ENCODE data around the gene USP46.

Gene USP46

GRCh38 chr4:52655506-52655905, 3.6 kb downstream of the USP46 start:
- H3K79me2 ChIP-seq (ENCODE audit: control insufficient read depth, insufficient read depth, low read length), result peaks cover 59% of the 10 kb centered on the region
- H4K5ac ChIP-seq (ENCODE audit: low read length), result no peak overlapping the region
- H3K4me3 ChIP-seq (ENCODE audit: low read length), result no peak overlapping the region
- H2BK15ac ChIP-seq (replicated peaks; ENCODE audit: low read depth), result no peak overlapping the region
- H3K4me1 ChIP-seq (ENCODE audit: control insufficient read depth, low read depth, low read length), result peaks cover 5% of the 10 kb centered on the region
- H3K56ac ChIP-seq (ENCODE audit: low read length), result no peak overlapping the region
- H3K23ac ChIP-seq (ENCODE audit: low read length), result no peak overlapping the region
- no peak overlapping the region for H2BK5ac ChIP-seq (ENCODE audit: low read length)
- H2AK5ac ChIP-seq (ENCODE audit: low read length), result no peak overlapping the region
- DNase-seq, result no peak
- no peak overlapping the region for H3K9ac ChIP-seq (ENCODE audit: low read length)
- no peaks in the 10 kb centered on the region for H3K27me3 ChIP-seq (ENCODE audit: insufficient read depth, low read length, poor library complexity)
- no peak overlapping the region for H4K8ac ChIP-seq (ENCODE audit: low read depth, low read length)
- H3K27ac ChIP-seq (ENCODE audit: low read depth, low read length), result no peak overlapping the region
- peaks cover 9% of the 10 kb centered on the region for H3K79me1 ChIP-seq (ENCODE audit: low read length)
- no peak overlapping the region for H3K18ac ChIP-seq (ENCODE audit: low read length)
- H3K4ac ChIP-seq (ENCODE audit: low read depth, low read length), result no peak overlapping the region
- no peak overlapping the region for H2BK120ac ChIP-seq (ENCODE audit: low read depth, low read length)
- H3K4me2 ChIP-seq (ENCODE audit: low read length), result no peak overlapping the region
- H3K36me3 ChIP-seq (ENCODE audit: control insufficient read depth, insufficient read depth, low read length), result no peaks in the 10 kb centered on the region

DNA sequence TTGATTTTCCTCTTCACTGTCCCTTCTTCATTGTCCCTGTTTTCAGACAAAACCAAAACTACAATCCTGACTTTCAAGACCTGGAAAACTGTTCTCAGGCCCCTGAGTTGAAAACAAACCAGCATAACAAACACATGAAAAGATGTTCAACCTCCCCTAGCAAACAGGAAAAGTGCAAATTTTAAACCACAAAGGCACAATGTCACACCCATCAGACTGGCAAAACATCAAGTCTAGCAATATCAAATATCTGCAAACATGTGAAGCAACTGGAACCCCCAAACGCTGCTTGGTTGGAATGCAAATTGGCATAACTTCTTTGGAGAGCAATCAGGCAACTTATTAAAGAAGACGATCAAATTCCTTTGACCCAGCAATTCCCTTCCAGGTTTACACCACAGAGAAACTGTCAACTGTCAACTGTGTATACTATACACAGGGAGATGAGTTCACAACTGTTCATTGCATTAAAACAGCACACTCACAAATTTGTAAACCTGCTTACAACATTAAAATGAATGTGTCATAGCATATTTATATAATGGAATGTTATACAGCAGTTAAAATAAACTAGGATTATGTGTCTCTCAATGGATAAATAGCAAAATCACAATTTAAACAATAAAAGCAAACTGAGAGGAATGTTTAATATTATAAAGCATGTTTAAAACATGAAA, 7.0 kb downstream of the USP46 start:
- no peaks in the 10 kb centered on the region for H3K27me3 ChIP-seq (ENCODE audit: insufficient read depth, low read length, poor library complexity)
- no peak overlapping the region for H3K9ac ChIP-seq (ENCODE audit: low read length)
- no peak overlapping the region for H2AK5ac ChIP-seq (ENCODE audit: low read length)
- H3K79me1 ChIP-seq (ENCODE audit: low read length), result peaks cover 22% of the 10 kb centered on the region
- no peak overlapping the region for H2BK5ac ChIP-seq (ENCODE audit: low read length)
- H3K36me3 ChIP-seq (ENCODE audit: control insufficient read depth, insufficient read depth, low read length), result no peaks in the 10 kb centered on the region
- no peak overlapping the region for H3K23ac ChIP-seq (ENCODE audit: low read length)
- DNase-seq, result no peak
- no peak overlapping the region for H4K8ac ChIP-seq (ENCODE audit: low read depth, low read length)
- no peak overlapping the region for H3K56ac ChIP-seq (ENCODE audit: low read length)
- no CpG with 5 or more reads among the region's 2 CpGs for WGBS (ENCODE audit: extremely low coverage, insufficient coverage, low lambda C conversion rate)
- no peak overlapping the region for H3K27ac ChIP-seq (ENCODE audit: low read depth, low read length)
- no peak overlapping the region for H3K18ac ChIP-seq (ENCODE audit: low read length)
- no peak overlapping the region for H2BK120ac ChIP-seq (ENCODE audit: low read depth, low read length)
- H3K4me1 ChIP-seq (ENCODE audit: control insufficient read depth, low read depth, low read length), result peaks cover 3% of the 10 kb centered on the region
- no peak overlapping the region for H3K4me2 ChIP-seq (ENCODE audit: low read length)
- H4K5ac ChIP-seq (ENCODE audit: low read length), result no peak overlapping the region
- H3K79me2 ChIP-seq (ENCODE audit: control insufficient read depth, insufficient read depth, low read length), result peaks cover 78% of the 10 kb centered on the region
- no peak overlapping the region for H3K4ac ChIP-seq (ENCODE audit: low read depth, low read length)
- no peak overlapping the region for H3K4me3 ChIP-seq (ENCODE audit: low read length)
- H2BK15ac ChIP-seq (replicated peaks; ENCODE audit: low read depth), result no peak overlapping the region

DNA sequence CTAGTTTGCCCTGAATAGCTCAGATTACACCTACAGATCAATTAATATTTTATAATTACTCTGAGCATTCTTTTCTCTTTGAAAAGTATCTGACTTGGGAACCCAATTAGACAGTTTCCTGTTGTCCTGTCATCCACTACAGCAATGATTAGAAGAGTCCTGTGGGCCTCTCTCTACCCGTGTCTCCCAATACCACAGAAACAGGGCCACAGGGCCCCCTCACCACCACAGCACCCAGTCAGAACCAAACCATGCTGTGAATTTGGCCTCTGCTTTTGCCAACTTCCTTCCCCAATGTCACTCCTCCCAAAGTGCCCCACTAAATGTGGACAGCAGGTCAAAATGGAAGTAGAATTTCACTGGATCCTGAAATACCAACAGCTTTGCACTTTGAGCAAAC, 10.3 kb downstream of the USP46 start:
- Histone ChIP-seq H3K27ac (ENCODE audit: low read depth, low read length) (no peak overlapping the region), H2BK120ac (ENCODE audit: low read depth, low read length) (no peak overlapping the region), H2BK5ac (ENCODE audit: low read length) (no peak overlapping the region), H3K4me1 (ENCODE audit: control insufficient read depth, low read depth, low read length) (peaks cover 6% of the 10 kb centered on the region), H3K4ac (ENCODE audit: low read depth, low read length) (no peak overlapping the region), H3K36me3 (ENCODE audit: control insufficient read depth, insufficient read depth, low read length) (no peaks in the 10 kb centered on the region), H3K4me3 (ENCODE audit: low read length) (no peak overlapping the region), H3K27me3 (ENCODE audit: insufficient read depth, low read length, poor library complexity) (no peaks in the 10 kb centered on the region), H3K18ac (ENCODE audit: low read length) (no peak overlapping the region), H4K8ac (ENCODE audit: low read depth, low read length) (no peak overlapping the region), H3K9ac (ENCODE audit: low read length) (no peak overlapping the region), H2BK15ac (replicated peaks; ENCODE audit: low read depth) (no peak overlapping the region), H3K4me2 (ENCODE audit: low read length) (no peak overlapping the region), H3K79me2 (ENCODE audit: control insufficient read depth, insufficient read depth, low read length) (peaks cover 76% of the 10 kb centered on the region), H3K23ac (ENCODE audit: low read length) (no peak overlapping the region), H2AK5ac (ENCODE audit: low read length) (no peak overlapping the region), H3K79me1 (ENCODE audit: low read length) (peaks cover 24% of the 10 kb centered on the region), H3K56ac (ENCODE audit: low read length) (no peak overlapping the region), H4K5ac (ENCODE audit: low read length) (no peak overlapping the region)
- no peak for DNase-seq
- WGBS (ENCODE audit: extremely low coverage, insufficient coverage, low lambda C conversion rate), result no CpG with 5 or more reads among the region's 1 CpG

DNA sequence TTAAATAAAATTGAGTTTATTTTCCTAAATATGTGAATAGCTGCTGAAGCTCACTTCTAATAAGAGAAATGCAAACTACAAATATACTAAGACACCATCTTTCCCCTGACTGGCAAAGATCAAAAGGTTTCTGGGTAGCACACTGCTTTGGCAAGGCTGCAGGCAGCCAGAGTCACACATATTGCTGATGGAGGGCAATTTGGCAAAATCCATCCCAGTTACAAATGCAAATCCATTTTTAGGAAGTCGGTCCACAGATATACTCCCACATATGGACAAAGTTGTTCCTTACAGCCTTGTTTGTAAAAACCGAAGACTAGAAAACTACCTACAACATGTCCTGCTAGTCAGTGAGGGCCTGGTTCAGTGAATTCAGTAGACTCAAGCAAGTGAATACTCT, 12.4 kb downstream of the USP46 start:
- Histone ChIP-seq H3K79me1 (ENCODE audit: low read length) (peaks cover 31% of the 10 kb centered on the region), H2BK5ac (ENCODE audit: low read length) (no peak overlapping the region), H2AK5ac (ENCODE audit: low read length) (no peak overlapping the region), H3K27ac (ENCODE audit: low read depth, low read length) (no peak overlapping the region), H3K23ac (ENCODE audit: low read length) (no peak overlapping the region), H2BK120ac (ENCODE audit: low read depth, low read length) (no peak overlapping the region), H4K8ac (ENCODE audit: low read depth, low read length) (no peak overlapping the region), H2BK15ac (replicated peaks; ENCODE audit: low read depth) (no peak overlapping the region), H3K4me3 (ENCODE audit: low read length) (no peak overlapping the region), H3K36me3 (ENCODE audit: control insufficient read depth, insufficient read depth, low read length) (no peaks in the 10 kb centered on the region), H3K4me1 (ENCODE audit: control insufficient read depth, low read depth, low read length) (peaks cover 10% of the 10 kb centered on the region), H3K56ac (ENCODE audit: low read length) (no peak overlapping the region), H3K4ac (ENCODE audit: low read depth, low read length) (no peak overlapping the region), H3K79me2 (ENCODE audit: control insufficient read depth, insufficient read depth, low read length) (peaks cover 78% of the 10 kb centered on the region), H3K27me3 (ENCODE audit: insufficient read depth, low read length, poor library complexity) (no peaks in the 10 kb centered on the region), H3K4me2 (ENCODE audit: low read length) (no peak overlapping the region), H3K9ac (ENCODE audit: low read length) (no peak overlapping the region), H4K5ac (ENCODE audit: low read length) (no peak overlapping the region), H3K18ac (ENCODE audit: low read length) (no peak overlapping the region)
- DNase-seq, result no peak
- WGBS (ENCODE audit: extremely low coverage, insufficient coverage, low lambda C conversion rate), result no CpG with 5 or more reads among the region's 2 CpGs

GRCh38 chr4:52646096-52646495, 13.0 kb downstream of the USP46 start:
- no peaks in the 10 kb centered on the region for H3K36me3 ChIP-seq (ENCODE audit: control insufficient read depth, insufficient read depth, low read length)
- no peak overlapping the region for H2BK5ac ChIP-seq (ENCODE audit: low read length)
- no peak overlapping the region for H3K4me3 ChIP-seq (ENCODE audit: low read length)
- H2BK15ac ChIP-seq (replicated peaks; ENCODE audit: low read depth), result no peak overlapping the region
- H3K23ac ChIP-seq (ENCODE audit: low read length), result no peak overlapping the region
- no peak overlapping the region for H3K9ac ChIP-seq (ENCODE audit: low read length)
- H3K18ac ChIP-seq (ENCODE audit: low read length), result no peak overlapping the region
- H3K4me2 ChIP-seq (ENCODE audit: low read length), result no peak overlapping the region
- peaks cover 78% of the 10 kb centered on the region for H3K79me2 ChIP-seq (ENCODE audit: control insufficient read depth, insufficient read depth, low read length)
- no peak overlapping the region for H3K27ac ChIP-seq (ENCODE audit: low read depth, low read length)
- H2AK5ac ChIP-seq (ENCODE audit: low read length), result no peak overlapping the region
- no peak overlapping the region for H3K4ac ChIP-seq (ENCODE audit: low read depth, low read length)
- peaks cover 29% of the 10 kb centered on the region for H3K79me1 ChIP-seq (ENCODE audit: low read length)
- no peak for DNase-seq
- no peak overlapping the region for H2BK120ac ChIP-seq (ENCODE audit: low read depth, low read length)
- H3K56ac ChIP-seq (ENCODE audit: low read length), result no peak overlapping the region
- no CpG with 5 or more reads among the region's 3 CpGs for WGBS (ENCODE audit: extremely low coverage, insufficient coverage, low lambda C conversion rate)
- no peaks in the 10 kb centered on the region for H3K27me3 ChIP-seq (ENCODE audit: insufficient read depth, low read length, poor library complexity)
- no peak overlapping the region for H4K8ac ChIP-seq (ENCODE audit: low read depth, low read length)
- H4K5ac ChIP-seq (ENCODE audit: low read length), result no peak overlapping the region
- peaks cover 10% of the 10 kb centered on the region for H3K4me1 ChIP-seq (ENCODE audit: control insufficient read depth, low read depth, low read length)

DNA sequence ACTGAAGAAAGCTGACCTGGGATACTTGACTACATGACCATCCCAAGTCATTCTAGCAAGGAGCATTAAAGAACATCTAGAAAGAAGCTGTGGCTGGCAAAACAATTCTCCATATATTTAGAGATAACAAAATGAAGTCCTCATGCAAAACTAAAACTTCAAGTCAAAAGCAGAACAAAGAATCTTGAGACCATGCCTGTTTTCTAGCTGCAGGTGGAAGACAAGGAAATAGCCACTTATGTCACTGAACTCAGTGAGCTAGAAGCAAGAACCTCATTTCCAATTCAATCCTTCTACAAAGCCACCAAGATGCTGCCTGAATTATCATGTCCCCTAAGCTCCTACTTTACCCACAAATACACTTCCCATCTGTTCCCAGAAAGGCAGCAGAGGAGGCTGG, 13.8 kb downstream of the USP46 start:
- Histone ChIP-seq H3K4me3 (ENCODE audit: low read length) (no peak overlapping the region), H4K5ac (ENCODE audit: low read length) (no peak overlapping the region), H2BK15ac (replicated peaks; ENCODE audit: low read depth) (no peak overlapping the region), H3K79me2 (ENCODE audit: control insufficient read depth, insufficient read depth, low read length) (peaks cover 78% of the 10 kb centered on the region), H4K8ac (ENCODE audit: low read depth, low read length) (no peak overlapping the region), H2BK120ac (ENCODE audit: low read depth, low read length) (no peak overlapping the region), H3K27me3 (ENCODE audit: insufficient read depth, low read length, poor library complexity) (no peaks in the 10 kb centered on the region), H3K18ac (ENCODE audit: low read length) (no peak overlapping the region), H3K36me3 (ENCODE audit: control insufficient read depth, insufficient read depth, low read length) (no peaks in the 10 kb centered on the region), H2AK5ac (ENCODE audit: low read length) (no peak overlapping the region), H3K56ac (ENCODE audit: low read length) (no peak overlapping the region), H2BK5ac (ENCODE audit: low read length) (no peak overlapping the region), H3K4me1 (ENCODE audit: control insufficient read depth, low read depth, low read length) (peaks cover 10% of the 10 kb centered on the region), H3K9ac (ENCODE audit: low read length) (no peak overlapping the region), H3K4ac (ENCODE audit: low read depth, low read length) (no peak overlapping the region), H3K79me1 (ENCODE audit: low read length) (peaks cover 32% of the 10 kb centered on the region), H3K27ac (ENCODE audit: low read depth, low read length) (no peak overlapping the region), H3K4me2 (ENCODE audit: low read length) (no peak overlapping the region), H3K23ac (ENCODE audit: low read length) (no peak overlapping the region)
- no peak for DNase-seq
